AG09309 (cell line): ENCODE data around the gene TRPC1.

Experiments
- DNase-seq: peaks from one replicate; pipeline ENCODE4 v3.0.0-alpha.2; 2010; ENCODE audit warnings: low read depth
- H3K4me3 ChIP-seq: 2 replicates; pipeline ENCODE4 v1.5.1; 2011; ENCODE audit warnings: mild to moderate bottlenecking, low read depth, low read length, moderate library complexity; ENCODE audit not compliant: control insufficient read depth
- TF ChIP-seq, protein P1 (sequence below): IDR thresholded peaks from 2 replicates; pipeline ENCODE4 v1.5.1; 2011; ENCODE audit warnings: mild to moderate bottlenecking, low read depth, low read length, inconsistent platforms; ENCODE audit not compliant: insufficient read depth, control insufficient read depth; ENCODE audit errors: missing control alignments

The TRPC1 gene

DNA sequence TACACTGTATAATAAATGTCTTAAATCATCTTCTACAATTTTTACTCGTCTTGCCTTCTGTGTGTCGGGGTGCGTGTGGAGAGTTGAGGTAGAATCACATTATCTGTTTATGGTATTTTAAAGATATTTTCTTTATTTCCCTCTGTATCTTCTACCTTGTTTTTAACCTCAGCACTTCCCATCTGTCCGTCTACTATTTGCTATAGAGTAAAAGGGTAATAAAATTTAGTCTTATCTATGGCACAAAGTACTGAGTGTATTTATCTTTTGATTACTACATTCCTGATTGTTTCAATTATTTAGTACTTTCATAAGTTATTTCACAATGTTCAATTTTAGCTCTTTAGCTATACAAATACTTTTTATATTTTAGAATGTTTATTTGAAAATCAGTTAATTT is 62.2 kb downstream of the TRPC1 start:
- H3K4me3 ChIP-seq: no peak overlapping the region
- no peak for DNase-seq
- TF ChIP-seq, protein P1, sequence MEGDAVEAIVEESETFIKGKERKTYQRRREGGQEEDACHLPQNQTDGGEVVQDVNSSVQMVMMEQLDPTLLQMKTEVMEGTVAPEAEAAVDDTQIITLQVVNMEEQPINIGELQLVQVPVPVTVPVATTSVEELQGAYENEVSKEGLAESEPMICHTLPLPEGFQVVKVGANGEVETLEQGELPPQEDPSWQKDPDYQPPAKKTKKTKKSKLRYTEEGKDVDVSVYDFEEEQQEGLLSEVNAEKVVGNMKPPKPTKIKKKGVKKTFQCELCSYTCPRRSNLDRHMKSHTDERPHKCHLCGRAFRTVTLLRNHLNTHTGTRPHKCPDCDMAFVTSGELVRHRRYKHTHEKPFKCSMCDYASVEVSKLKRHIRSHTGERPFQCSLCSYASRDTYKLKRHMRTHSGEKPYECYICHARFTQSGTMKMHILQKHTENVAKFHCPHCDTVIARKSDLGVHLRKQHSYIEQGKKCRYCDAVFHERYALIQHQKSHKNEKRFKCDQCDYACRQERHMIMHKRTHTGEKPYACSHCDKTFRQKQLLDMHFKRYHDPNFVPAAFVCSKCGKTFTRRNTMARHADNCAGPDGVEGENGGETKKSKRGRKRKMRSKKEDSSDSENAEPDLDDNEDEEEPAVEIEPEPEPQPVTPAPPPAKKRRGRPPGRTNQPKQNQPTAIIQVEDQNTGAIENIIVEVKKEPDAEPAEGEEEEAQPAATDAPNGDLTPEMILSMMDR: no peak

DNA sequence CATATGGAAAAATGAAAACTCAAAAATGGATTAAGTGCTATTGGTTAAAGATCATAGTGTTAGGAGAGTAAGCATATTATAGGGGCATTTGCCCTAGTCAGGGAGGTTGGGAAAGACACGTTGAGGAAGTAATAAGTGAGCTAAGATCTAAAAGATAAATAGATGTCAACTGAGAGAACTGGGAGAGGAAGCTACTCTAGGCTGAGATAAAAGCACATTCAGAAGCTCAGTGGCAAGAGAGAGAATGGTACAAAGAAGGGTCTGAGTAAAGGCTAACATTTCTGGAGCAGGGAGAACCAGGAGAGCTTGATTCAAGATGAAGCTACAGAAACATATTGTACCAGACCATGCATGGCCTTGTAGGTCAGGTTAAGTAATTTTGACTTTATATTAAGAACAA is 63.9 kb downstream of the TRPC1 start:
- DNase-seq: no peak
- TF ChIP-seq, protein P1: no peak
- no peak overlapping the region for H3K4me3 ChIP-seq

DNA sequence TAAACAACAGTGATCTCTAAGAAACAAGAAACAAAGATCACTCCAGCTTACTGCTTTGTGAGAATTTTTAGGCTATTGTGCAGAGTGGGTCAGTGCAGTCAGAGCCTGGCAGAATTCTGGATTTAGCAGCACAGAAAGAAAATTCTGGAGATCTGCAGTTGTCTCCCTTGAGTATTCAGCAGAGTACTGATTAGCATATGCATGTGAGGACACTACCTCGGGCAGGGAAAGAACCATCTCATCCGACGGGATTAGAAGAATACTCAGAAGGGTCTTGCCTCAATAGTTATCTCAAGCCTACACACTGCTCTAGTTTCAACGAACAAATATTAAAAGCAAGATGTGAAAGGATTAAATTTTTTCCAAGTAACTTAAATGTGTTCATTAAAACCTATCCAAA is 70.7 kb downstream of the TRPC1 start:
- TF ChIP-seq, protein P1: no peak
- DNase-seq: no peak
- no peak overlapping the region for H3K4me3 ChIP-seq

DNA sequence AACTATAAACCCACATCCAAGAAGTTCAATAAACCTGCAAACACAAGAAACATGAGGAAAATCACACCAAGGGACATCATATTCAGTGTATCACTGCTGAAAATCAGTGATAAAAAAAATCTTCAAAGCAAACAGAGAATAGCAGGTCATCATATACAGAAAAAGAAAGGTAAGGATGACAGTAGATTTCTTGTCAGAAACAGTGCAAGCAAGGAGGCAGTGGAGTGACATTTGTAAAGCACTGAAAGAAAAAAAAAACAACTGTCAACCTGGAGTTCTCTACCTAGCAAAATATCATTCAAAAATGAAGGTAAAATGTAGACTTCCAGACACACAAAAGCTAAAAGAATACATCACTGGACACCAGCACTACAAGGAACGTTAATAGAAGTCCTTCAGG is 71.5 kb downstream of the TRPC1 start:
- no peak overlapping the region for H3K4me3 ChIP-seq
- TF ChIP-seq, protein P1: no peak
- no peak for DNase-seq

DNA sequence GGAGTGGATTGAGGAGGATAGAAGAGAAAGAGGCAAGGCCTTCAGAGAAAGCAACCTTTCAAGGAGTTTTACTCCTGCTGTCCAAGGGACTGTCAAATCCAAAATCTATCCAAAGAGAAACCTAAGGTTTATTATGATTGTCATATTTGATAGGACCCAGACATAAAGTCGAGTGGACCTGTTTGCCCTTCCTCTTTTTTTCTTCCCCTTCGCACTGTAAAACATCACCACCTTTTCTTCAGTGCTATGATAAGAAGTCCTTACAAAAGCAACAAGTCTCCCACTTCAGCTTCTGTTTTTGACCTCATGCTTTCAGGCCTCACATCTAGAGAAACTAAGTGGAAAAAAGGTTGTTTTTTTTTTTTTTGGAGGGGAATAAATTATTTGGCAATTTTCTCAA is 73.0 kb downstream of the TRPC1 start:
- no peak overlapping the region for H3K4me3 ChIP-seq
- TF ChIP-seq, protein P1: no peak
- DNase-seq: no peak

DNA sequence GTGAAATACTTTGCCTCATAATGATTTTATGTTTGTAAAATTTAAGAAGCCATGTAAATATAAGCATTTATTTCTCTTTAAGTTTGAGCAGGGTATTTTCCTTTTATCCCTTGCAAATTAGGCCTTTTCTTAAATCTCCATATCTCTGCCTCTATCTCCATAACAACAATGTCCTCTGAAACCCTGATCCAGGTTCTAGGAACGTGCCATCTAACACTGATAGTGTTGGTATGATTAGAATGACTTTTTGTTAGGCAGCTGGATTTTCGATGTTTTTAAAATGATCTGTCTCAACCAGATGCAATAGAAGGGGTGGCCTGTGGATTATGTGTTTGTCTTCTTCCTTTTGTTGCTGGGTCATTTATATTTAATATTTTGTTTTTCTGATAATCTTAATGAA is 77.9 kb downstream of the TRPC1 start:
- no peak overlapping the region for H3K4me3 ChIP-seq
- TF ChIP-seq, protein P1: no peak
- DNase-seq: no peak

DNA sequence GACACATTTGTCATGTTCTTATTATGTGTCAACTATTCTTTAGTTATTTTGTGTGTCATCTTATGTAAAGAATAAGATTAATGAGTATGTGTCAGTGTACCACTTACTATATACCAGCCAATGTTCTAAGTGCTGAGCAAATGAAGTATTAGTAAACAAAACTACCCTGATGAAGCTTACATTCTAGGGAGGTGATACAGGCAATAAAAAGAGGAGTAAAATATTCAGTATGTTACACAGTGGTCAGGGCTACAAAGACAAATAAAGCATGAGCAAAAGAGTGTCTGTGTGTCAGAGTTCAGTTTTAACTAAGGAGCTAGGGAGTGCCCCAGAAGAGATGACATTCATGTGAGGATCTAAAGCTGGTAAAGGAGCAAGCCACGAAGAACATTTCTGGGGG is 79.1 kb downstream of the TRPC1 start:
- no peak overlapping the region for H3K4me3 ChIP-seq
- TF ChIP-seq, protein P1: no peak
- no peak for DNase-seq
